ENCODE data around the gene COL27A1. TPM values are rescaled to one million over a fixed set of nuclear protein-coding genes. Genes with fewer than 3 reads are reported as not detected.

COL27A1 gene
- total RNA-seq, 1 donor from 2014 or later, result 61.4 TPM

DNA sequence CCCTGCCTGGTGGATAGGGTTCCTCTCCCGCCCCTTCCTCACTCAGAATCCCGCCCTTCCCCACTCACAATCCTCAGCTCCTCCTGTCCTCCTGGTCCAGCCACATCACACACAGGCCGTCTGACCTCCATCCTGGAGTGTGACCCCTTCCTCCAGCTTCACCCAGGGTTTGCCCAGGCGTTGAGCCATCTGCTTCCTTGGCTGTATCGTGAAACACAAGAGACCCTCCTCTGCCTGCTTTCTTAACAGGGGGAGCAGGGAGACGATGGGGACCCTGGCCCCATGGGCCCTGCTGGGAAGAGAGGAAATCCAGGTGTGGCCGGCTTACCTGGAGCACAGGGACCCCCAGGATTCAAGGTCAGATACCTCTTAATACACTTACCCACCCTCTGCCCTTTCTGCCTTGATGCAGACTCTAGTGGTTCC is 135.2 kb downstream of the COL27A1 start:
- DNase-seq (ENCODE audit: low spot score), result no peak
- Mint-ChIP-seq H3K4me1 (ENCODE audit: unreplicated experiment) (peaks cover 10% of the 10 kb centered on the region), H3K27me3 (ENCODE audit: unreplicated experiment) (peaks cover 3% of the 10 kb centered on the region), H3K36me3 (ENCODE audit: low read depth, unreplicated experiment) (peaks cover 41% of the 10 kb centered on the region), H3K4me3 (ENCODE audit: unreplicated experiment) (no peak overlapping the region), H3K27ac (ENCODE audit: unreplicated experiment) (no peak overlapping the region), H3K9me3 (ENCODE audit: unreplicated experiment) (no peaks in the 10 kb centered on the region)
- TF ChIP-seq, protein P1, sequence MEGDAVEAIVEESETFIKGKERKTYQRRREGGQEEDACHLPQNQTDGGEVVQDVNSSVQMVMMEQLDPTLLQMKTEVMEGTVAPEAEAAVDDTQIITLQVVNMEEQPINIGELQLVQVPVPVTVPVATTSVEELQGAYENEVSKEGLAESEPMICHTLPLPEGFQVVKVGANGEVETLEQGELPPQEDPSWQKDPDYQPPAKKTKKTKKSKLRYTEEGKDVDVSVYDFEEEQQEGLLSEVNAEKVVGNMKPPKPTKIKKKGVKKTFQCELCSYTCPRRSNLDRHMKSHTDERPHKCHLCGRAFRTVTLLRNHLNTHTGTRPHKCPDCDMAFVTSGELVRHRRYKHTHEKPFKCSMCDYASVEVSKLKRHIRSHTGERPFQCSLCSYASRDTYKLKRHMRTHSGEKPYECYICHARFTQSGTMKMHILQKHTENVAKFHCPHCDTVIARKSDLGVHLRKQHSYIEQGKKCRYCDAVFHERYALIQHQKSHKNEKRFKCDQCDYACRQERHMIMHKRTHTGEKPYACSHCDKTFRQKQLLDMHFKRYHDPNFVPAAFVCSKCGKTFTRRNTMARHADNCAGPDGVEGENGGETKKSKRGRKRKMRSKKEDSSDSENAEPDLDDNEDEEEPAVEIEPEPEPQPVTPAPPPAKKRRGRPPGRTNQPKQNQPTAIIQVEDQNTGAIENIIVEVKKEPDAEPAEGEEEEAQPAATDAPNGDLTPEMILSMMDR (IDR thresholded peaks at IDR 0.05; ENCODE audit: unreplicated experiment), result no peak

- Mint-ChIP-seq H3K4me3 (ENCODE audit: unreplicated experiment) (peak overlapping the region; percentile 35), H3K27me3 (ENCODE audit: unreplicated experiment) (peaks cover 1% of the 10 kb centered on the region), H3K36me3 (ENCODE audit: low read depth, unreplicated experiment) (peaks cover 46% of the 10 kb centered on the region), H3K4me1 (ENCODE audit: unreplicated experiment) (peaks cover 10% of the 10 kb centered on the region), H3K27ac (ENCODE audit: unreplicated experiment) (no peak overlapping the region), H3K9me3 (ENCODE audit: unreplicated experiment) (no peaks in the 10 kb centered on the region)
- TF ChIP-seq, protein P1 (IDR thresholded peaks at IDR 0.05; ENCODE audit: unreplicated experiment), result peak; percentile 98
- peak; percentile 81 for DNase-seq (ENCODE audit: low spot score)
Observed at GRCh38 chr9:114291064-114291474, 135.7 kb downstream of the COL27A1 start.

DNA sequence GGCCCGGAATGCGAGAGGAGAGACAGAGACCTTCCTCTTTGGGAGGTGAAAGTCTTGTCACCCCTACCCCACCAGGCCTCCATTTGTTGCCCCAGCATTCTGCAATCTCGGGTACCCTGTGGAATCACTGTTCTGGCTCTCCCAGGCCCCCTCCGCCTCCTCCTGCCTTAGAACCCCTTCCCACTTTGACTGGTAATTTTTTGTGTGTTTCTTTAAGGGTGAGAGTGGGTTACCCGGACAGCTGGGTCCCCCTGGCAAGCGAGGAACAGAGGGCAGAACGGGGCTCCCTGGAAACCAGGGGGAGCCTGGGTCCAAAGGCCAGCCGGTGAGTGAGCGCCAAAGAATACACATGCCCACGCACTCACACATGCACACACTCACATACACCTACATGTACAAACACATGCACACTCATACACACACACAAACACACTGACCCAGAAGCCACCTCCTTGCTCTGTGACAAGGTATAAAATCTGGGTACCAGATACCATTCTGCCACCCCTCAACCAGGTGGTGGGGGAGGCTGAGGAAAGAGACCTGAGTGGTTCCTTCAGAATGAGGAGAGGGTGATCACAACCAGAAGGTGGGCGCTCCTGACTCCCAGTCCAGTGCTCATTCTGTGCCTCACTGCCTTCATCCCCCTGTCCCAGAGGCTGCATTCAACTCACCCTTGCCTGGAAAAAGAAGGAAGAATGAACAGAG is 136.7 kb downstream of the COL27A1 start:
- Mint-ChIP-seq H3K4me3 (ENCODE audit: unreplicated experiment) (no peak overlapping the region), H3K27me3 (ENCODE audit: unreplicated experiment) (peaks cover 1% of the 10 kb centered on the region), H3K4me1 (ENCODE audit: unreplicated experiment) (peaks cover 10% of the 10 kb centered on the region), H3K36me3 (ENCODE audit: low read depth, unreplicated experiment) (peaks cover 48% of the 10 kb centered on the region), H3K27ac (ENCODE audit: unreplicated experiment) (no peak overlapping the region), H3K9me3 (ENCODE audit: unreplicated experiment) (no peaks in the 10 kb centered on the region)
- TF ChIP-seq, protein P1 (IDR thresholded peaks at IDR 0.05; ENCODE audit: unreplicated experiment), result no peak
- DNase-seq (ENCODE audit: low spot score), result no peak

DNA sequence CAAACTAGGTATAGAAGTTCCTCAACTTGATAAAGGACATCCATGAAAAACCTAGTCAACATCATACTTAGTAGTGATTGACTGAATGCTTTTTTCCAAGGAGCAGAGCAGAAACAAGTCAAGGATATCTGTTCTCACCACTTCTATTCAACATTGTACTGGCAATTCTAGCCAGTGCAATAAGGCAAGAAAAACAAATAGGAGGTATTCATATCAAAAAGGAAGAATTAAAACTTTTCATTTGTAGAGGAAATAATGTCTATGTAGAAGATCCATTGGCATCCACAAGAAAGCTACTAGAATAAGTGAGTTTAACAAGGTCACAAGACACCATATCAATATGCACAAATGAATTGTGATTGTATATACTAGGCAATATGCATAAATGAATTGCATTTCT is 139.3 kb downstream of the COL27A1 start:
- H3K4me1 Mint-ChIP-seq (ENCODE audit: unreplicated experiment), result no peaks in the 10 kb centered on the region
- H3K9me3 Mint-ChIP-seq (ENCODE audit: unreplicated experiment), result no peaks in the 10 kb centered on the region
- peaks cover 58% of the 10 kb centered on the region for H3K36me3 Mint-ChIP-seq (ENCODE audit: low read depth, unreplicated experiment)
- peaks cover 1% of the 10 kb centered on the region for H3K27me3 Mint-ChIP-seq (ENCODE audit: unreplicated experiment)
- TF ChIP-seq, protein P1 (IDR thresholded peaks at IDR 0.05; ENCODE audit: unreplicated experiment), result no peak
- H3K4me3 Mint-ChIP-seq (ENCODE audit: unreplicated experiment), result peak overlapping the region; percentile 80
- no peak for DNase-seq (ENCODE audit: low spot score)
- H3K27ac Mint-ChIP-seq (ENCODE audit: unreplicated experiment), result no peak overlapping the region

DNA sequence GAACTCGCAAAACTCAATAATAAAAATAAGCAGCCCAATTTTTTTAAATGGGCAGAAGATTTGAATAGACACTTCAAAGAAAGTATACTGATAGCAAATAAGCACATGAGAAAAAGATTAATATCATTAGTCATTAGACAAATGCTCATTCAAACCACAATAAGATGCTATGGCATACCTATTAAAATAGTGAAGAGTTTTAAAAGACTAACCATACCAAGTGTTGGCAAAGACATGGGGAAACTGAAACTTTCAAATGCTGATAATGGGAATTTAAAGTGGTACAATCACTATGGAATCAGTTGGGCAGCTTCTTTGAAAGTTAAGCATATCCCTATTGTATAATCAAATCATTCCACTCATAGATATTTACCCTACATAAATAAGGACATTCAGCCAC is 141.0 kb downstream of the COL27A1 start:
- H3K36me3 Mint-ChIP-seq (ENCODE audit: low read depth, unreplicated experiment), result peaks cover 57% of the 10 kb centered on the region

More for the DNA sequence above, 141.0 kb downstream of the COL27A1 start:
- H3K4me1 Mint-ChIP-seq (ENCODE audit: unreplicated experiment), result no peaks in the 10 kb centered on the region
- peaks cover 1% of the 10 kb centered on the region for H3K27me3 Mint-ChIP-seq (ENCODE audit: unreplicated experiment)
- DNase-seq (ENCODE audit: low spot score), result no peak
- H3K27ac Mint-ChIP-seq (ENCODE audit: unreplicated experiment), result no peak overlapping the region
- no peak overlapping the region for H3K4me3 Mint-ChIP-seq (ENCODE audit: unreplicated experiment)
- TF ChIP-seq, protein P1 (IDR thresholded peaks at IDR 0.05; ENCODE audit: unreplicated experiment), result no peak
- no peaks in the 10 kb centered on the region for H3K9me3 Mint-ChIP-seq (ENCODE audit: unreplicated experiment)

All from endothelial cell (in vitro differentiated cells).